Measurements from ENCODE around the gene ATP8A2.
"Not testable (repeated sequence)": the region's sequence is repeated elsewhere in the genome, so short reads cannot be mapped to it uniquely, and the experiment has no call there.

The ATP8A2 gene

GRCh38 chr13:26066492-26066891 is 694.7 kb downstream of the ATP8A2 start:
- not testable (repeated sequence) for DNase-seq (ENCODE audit: low read depth, low spot score)

GRCh38 chr13:26067601-26068000 is 695.8 kb downstream of the ATP8A2 start:
- no peak for DNase-seq (ENCODE audit: low read depth, low spot score)

GRCh38 chr13:26068372-26068771 is 696.6 kb downstream of the ATP8A2 start:
- not testable (repeated sequence) for DNase-seq (ENCODE audit: low read depth, low spot score)

- not testable (repeated sequence) for DNase-seq (ENCODE audit: low read depth, low spot score)
Observed at GRCh38 chr13:26069642-26070041, 697.9 kb downstream of the ATP8A2 start.

GRCh38 chr13:26071691-26072090 is 699.9 kb downstream of the ATP8A2 start:
- no peak for DNase-seq (ENCODE audit: low read depth, low spot score)

- DNase-seq (ENCODE audit: low read depth, low spot score), result not testable (repeated sequence)
Observed at GRCh38 chr13:26072335-26072734, 700.6 kb downstream of the ATP8A2 start.

GRCh38 chr13:26074706-26075105 is 702.9 kb downstream of the ATP8A2 start:
- no peak for DNase-seq (ENCODE audit: low read depth, low spot score)

Measured in smooth muscle cell of the brain vasculature (primary cell).